SK-N-SH treated with all-trans-retinoic acid at 6 μM for 48 hours (cell line): ENCODE results near the gene MPP3.

Experiments used
- ATAC-seq: fragments of 200-7000 bp; cut with Tn5 transposase; 3 replicates; pipeline ENCODE4 v1.9.1; 2020; ENCODE audit warnings: mild to moderate bottlenecking, moderate library complexity
- ARNTL ChIP-seq: fragments of 450-650 bp; formaldehyde crosslinking; IDR thresholded peaks from 2 replicates; pipeline ENCODE4 v1.5.0; 2020; ENCODE audit warnings: low read depth, mild to moderate bottlenecking, moderate library complexity, borderline replicate concordance
- BACH2 ChIP-seq: fragments of 250-450 bp; sonication (Bioruptor Pico); IDR thresholded peaks from 2 replicates; pipeline ENCODE4 v1.9.0; 2021; ENCODE audit warnings: mild to moderate bottlenecking, borderline replicate concordance
- CREB5 ChIP-seq: fragments of 250-450 bp; sonication (Bioruptor Pico); IDR thresholded peaks from 2 replicates; pipeline ENCODE4 v1.5.1; 2020; ENCODE audit warnings: low read depth, mild to moderate bottlenecking, moderate library complexity
- CSDC2 ChIP-seq: fragments of 250-450 bp; sonication (Bioruptor Pico); IDR thresholded peaks from 2 replicates; pipeline ENCODE4 v1.5.0; 2020; ENCODE audit warnings: mild to moderate bottlenecking, moderate library complexity
- ESRRG ChIP-seq: fragments of 250-450 bp; sonication (Bioruptor Pico); IDR thresholded peaks from 2 replicates; pipeline ENCODE4 v1.6.1; 2021; ENCODE audit warnings: mild to moderate bottlenecking
- ISL1 ChIP-seq: fragments of 250-450 bp; sonication (Bioruptor Pico); IDR thresholded peaks from 2 replicates; pipeline ENCODE4 v2.1.2; 2022; ENCODE audit warnings: mild to moderate bottlenecking, moderate library complexity
- OSR1 ChIP-seq: fragments of 250-450 bp; sonication (Bioruptor Pico); IDR thresholded peaks from 2 replicates; pipeline ENCODE4 v1.8.0; 2022; ENCODE audit warnings: moderate library complexity, mild to moderate bottlenecking, inconsistent platforms
- PATZ1 ChIP-seq: fragments of 250-450 bp; sonication (Bioruptor Pico); IDR thresholded peaks from 2 replicates; pipeline ENCODE4 v1.8.0; 2020; ENCODE audit warnings: mild to moderate bottlenecking, moderate library complexity, borderline replicate concordance
- POU6F1 ChIP-seq: fragments of 250-450 bp; sonication (Bioruptor Pico); IDR thresholded peaks from 2 replicates; pipeline ENCODE4 v1.8.0; 2021; ENCODE audit warnings: low read depth, mild to moderate bottlenecking, moderate library complexity, borderline replicate concordance
- PPARA ChIP-seq: fragments of 250-450 bp; sonication (Bioruptor Pico); IDR thresholded peaks from 2 replicates; pipeline ENCODE4 v1.5.0; 2020; ENCODE audit warnings: mild to moderate bottlenecking, borderline replicate concordance
- RARB ChIP-seq: fragments of 250-450 bp; sonication (Bioruptor Pico); IDR thresholded peaks from 2 replicates; pipeline ENCODE4 v1.8.0; 2021; ENCODE audit warnings: mild to moderate bottlenecking, moderate library complexity
- TOX ChIP-seq: fragments of 250-450 bp; sonication (Bioruptor Pico); IDR thresholded peaks from 2 replicates; pipeline ENCODE4 v1.8.0; 2021; ENCODE audit warnings: mild to moderate bottlenecking, moderate library complexity, borderline replicate concordance
- TSHZ2 ChIP-seq: fragments of 250-450 bp; sonication (Bioruptor Pico); IDR thresholded peaks from 2 replicates; pipeline ENCODE4 v1.5.0; 2020; ENCODE audit warnings: mild to moderate bottlenecking, moderate library complexity
- ZC3H10 ChIP-seq: fragments of 250-450 bp; sonication (Bioruptor Pico); IDR thresholded peaks from 2 replicates; pipeline ENCODE4 v1.5.1; 2021; ENCODE audit warnings: mild to moderate bottlenecking, moderate library complexity
- ZFP30 ChIP-seq: fragments of 450-650 bp; formaldehyde crosslinking; IDR thresholded peaks from 2 replicates; pipeline ENCODE4 v1.5.0; 2022; ENCODE audit warnings: mild to moderate bottlenecking, moderate library complexity
- ZNF70 ChIP-seq: fragments of 450-650 bp; formaldehyde crosslinking; IDR thresholded peaks from 2 replicates; pipeline ENCODE4 v1.5.0; 2020; ENCODE audit warnings: mild to moderate bottlenecking, moderate library complexity
- ZNF8 ChIP-seq: fragments of 450-650 bp; formaldehyde crosslinking; IDR thresholded peaks from 2 replicates; pipeline ENCODE4 v1.5.0; 2020; ENCODE audit warnings: mild to moderate bottlenecking, moderate library complexity

Gene MPP3

GRCh38 chr17:43772877-43773648 lies 59.9 kb downstream of the MPP3 start:
- ATAC-seq = no peak
- no peak for TF ChIP-seq ZNF70
- TF ChIP-seq ESRRG (CRISPR knock-in tag) = no peak
- no peak for TF ChIP-seq BACH2
- no peak for TF ChIP-seq PATZ1 (CRISPR knock-in tag)
- TF ChIP-seq TOX (CRISPR knock-in tag) = no peak

GRCh38 chr17:43771463-43771862 lies 61.5 kb downstream of the MPP3 start:
- no peak for ATAC-seq

GRCh38 chr17:43770957-43771356 lies 62.0 kb downstream of the MPP3 start:
- no peak for ATAC-seq
- TF ChIP-seq PPARA (no peak), ZNF70 (no peak), ZC3H10 (no peak), TSHZ2 (CRISPR knock-in tag) (no peak), ARNTL (CRISPR knock-in tag) (no peak), ZFP30 (CRISPR knock-in tag) (no peak), POU6F1 (CRISPR knock-in tag) (no peak), ESRRG (CRISPR knock-in tag) (no peak), OSR1 (CRISPR knock-in tag) (no peak)

More at GRCh38 chr17:43771463-43771862, 61.5 kb downstream of the MPP3 start:
- TF ChIP-seq ZC3H10 (no peak), ESRRG (CRISPR knock-in tag) (no peak), ZNF70 (no peak), TOX (CRISPR knock-in tag) (no peak), CSDC2 (CRISPR knock-in tag) (no peak), ISL1 (CRISPR knock-in tag) (no peak), PPARA (no peak), OSR1 (CRISPR knock-in tag) (no peak), TSHZ2 (CRISPR knock-in tag) (no peak), ZFP30 (CRISPR knock-in tag) (no peak), PATZ1 (CRISPR knock-in tag) (no peak), ARNTL (CRISPR knock-in tag) (no peak), ZNF8 (CRISPR knock-in tag) (no peak), RARB (no peak), CREB5 (CRISPR knock-in tag) (no peak)
